HG03378 (cell line): Measurements from ENCODE around the gene ALG9.
"Not testable (repeated sequence)": the region's sequence is repeated elsewhere in the genome, so short reads cannot be mapped to it uniquely, and the experiment has no call there.

ENCODE experiments used
- ATAC-seq: cut with Tn5 transposase; IDR thresholded peaks from one replicate; pipeline ENCODE4 v1.9.1; 2021; ENCODE audit warnings: mild to moderate bottlenecking, moderate library complexity; ENCODE audit not compliant: unreplicated experiment

The ALG9 gene

GRCh38 chr11:111870886-111871692, at the start of gene ALG9:
TSS of gene ALG9 (minus strand) at chr11:111871581. CDS start at chr11:111871482, 99 bp downstream.
- peak; percentile 76 for ATAC-seq

- ATAC-seq = no peak
These were observed 49.5 kb upstream of the ALG9 start for GRCh38 chr11:111920908-111921307.

GRCh38 chr11:111918390-111919256, 47.2 kb upstream of the ALG9 start, which contains the start of gene C11orf52:
TSS of gene C11orf52 (plus strand) at chr11:111918913. CDS start at chr11:111918973, 60 bp downstream.
- ATAC-seq = no peak

GRCh38 chr11:111917788-111918187, 46.4 kb upstream of the ALG9 start:
- ATAC-seq = no peak

GRCh38 chr11:111917312-111917711, 45.9 kb upstream of the ALG9 start:
- ATAC-seq = no peak

- no peak for ATAC-seq
These were observed 45.4 kb upstream of the ALG9 start for GRCh38 chr11:111916768-111917167.

- no peak for ATAC-seq
These were observed 42.6 kb upstream of the ALG9 start for GRCh38 chr11:111913997-111914396.

- no peak for ATAC-seq
These were observed 41.9 kb upstream of the ALG9 start for GRCh38 chr11:111913031-111913861.

- no peak for ATAC-seq
These were observed 41.2 kb upstream of the ALG9 start, which contains the start of gene HSPB2 for GRCh38 chr11:111912535-111912934. TSS of gene HSPB2 (plus strand) at chr11:111912734. CDS start at chr11:111912830, 96 bp downstream.

GRCh38 chr11:111911563-111912401, 40.4 kb upstream of the ALG9 start, which contains the start of gene CRYAB:
TSS of gene CRYAB (minus strand) at chr11:111911770. CDS start at chr11:111911724, 46 bp downstream.
- ATAC-seq = no peak

GRCh38 chr11:111910676-111911562, 39.5 kb upstream of the ALG9 start:
- no peak for ATAC-seq

GRCh38 chr11:111909378-111909777, 38.0 kb upstream of the ALG9 start:
- ATAC-seq = no peak

- ATAC-seq = no peak
These were observed 37.4 kb upstream of the ALG9 start for GRCh38 chr11:111908639-111909305.

- ATAC-seq = no peak
These were observed 35.3 kb upstream of the ALG9 start for GRCh38 chr11:111906680-111907079.

- no peak for ATAC-seq
These were observed 34.0 kb upstream of the ALG9 start for GRCh38 chr11:111905411-111905810.

GRCh38 chr11:111886844-111887243, 15.5 kb upstream of the ALG9 start:
- ATAC-seq = no peak

- ATAC-seq = no peak
These were observed 14.7 kb upstream of the ALG9 start for GRCh38 chr11:111886032-111886431.

- ATAC-seq = not testable (repeated sequence)
These were observed 13.7 kb upstream of the ALG9 start for GRCh38 chr11:111885053-111885452.
